ENCODE data around the gene ERBB2.

- no peak for TF ChIP-seq CTCF (IDR thresholded peaks at IDR 0.05)
- no peak for TF ChIP-seq EZH2 (IDR thresholded peaks at IDR 0.05)
- TF ChIP-seq EZH2phosphoT487 (IDR thresholded peaks at IDR 0.05) = no peak
Observed at GRCh38 chr17:39699818-39700147, at the start of gene ERBB2.

Data from neural progenitor cell (in vitro differentiated cells).